K562 (cell line): Measurements from ENCODE around the gene TP53BP2. TPM values are rescaled to one million over a fixed set of nuclear protein-coding genes. Genes with fewer than 3 reads are reported as not detected.

Experiments used
- ATAC-seq: fragments of 200-7000 bp; cut with Tn5 transposase; 3 replicates; pipeline ENCODE4 v1.9.1; 2020; ENCODE audit warnings: moderate library complexity
- BruUV-seq: library from RNA; stranded (reverse); fragments of 400-500 nt; replicated peaks from 2 replicates; lab custom pipeline; 2021; lab: Mats Ljungman, UMichigan
- CTCF ChIA-PET: fragments of 300-600 bp; formaldehyde crosslinking; extraction: SDS; loops from one replicate; lab custom pipeline; 2021; ENCODE audit warnings: low intra/inter-chr PET ratio; lab: Yijun Ruan, JAX
- POLR2A ChIA-PET: fragments of 300-600, 350-650 bp; sonication (Branson Sonifier 250); formaldehyde crosslinking; extraction: SDS; loops from one replicate; lab custom pipeline; 2021; ENCODE audit warnings: antibody characterized with exemption, inconsistent platforms; lab: Yijun Ruan, JAX
- DNase-seq, 4 experiments: peaks; one replicate each; pipeline versions ENCODE4 v3.0.0 to v3.0.0-alpha.2; 2011 to 2018; ENCODE audit warnings: low spot score in 3 of 4, mixed read lengths in 3 of 4; ENCODE audit errors: extremely low read depth in 1 of 4
- FAIRE-seq: peaks from 2 replicates; lab custom pipeline; 2011; peaks lifted over from hg19 to GRCh38; lab: Jason Lieb, UNC
- H2AFZ ChIP-seq: 2 replicates; pipeline ENCODE4 v1.6.0; 2011; ENCODE audit warnings: low read depth, low read length, control low read depth, inconsistent platforms
- H3K27ac ChIP-seq: fragments of 200-600 bp; 3 replicates; pipeline ENCODE4 v1.8.0; 2011; ENCODE audit warnings: low read depth, mild to moderate bottlenecking, control low read depth, inconsistent platforms, low read length, moderate library complexity, mixed read lengths; ENCODE audit errors: extremely low read depth
- H3K27me3 ChIP-seq, 2 experiments: fragments of 300-600 bp in 1 of 2; 2 replicates in 1 of 2; 3 replicates in 1 of 2; pipeline versions ENCODE4 v1.6.0 to v1.8.0; 2011; ENCODE audit warnings: inconsistent platforms in 2 of 2, low read length in 2 of 2, mild to moderate bottlenecking in 1 of 2, mixed read lengths in 1 of 2, moderate library complexity in 1 of 2; ENCODE audit not compliant: control insufficient read depth in 2 of 2, insufficient read depth in 2 of 2
- H3K36me3 ChIP-seq: fragments of 300-600 bp; 3 replicates; pipeline ENCODE4 v1.8.0; 2011; ENCODE audit warnings: mild to moderate bottlenecking, low read length, inconsistent platforms; ENCODE audit not compliant: control insufficient read depth, insufficient read depth
- H3K4me1 ChIP-seq, 2 experiments: fragments of 200-600 bp in 1 of 2; replicated peaks in 1 of 2; 2 replicates in 1 of 2; 3 replicates in 1 of 2; pipeline versions ENCODE4 v1.5.1 to v1.8.0; 2011; ENCODE audit warnings: inconsistent platforms in 2 of 2, low read length in 2 of 2, mild to moderate bottlenecking in 1 of 2, mixed read lengths in 1 of 2, moderate library complexity in 1 of 2; ENCODE audit not compliant: control insufficient read depth in 2 of 2, insufficient read depth in 2 of 2
- H3K4me2 ChIP-seq: 2 replicates; pipeline ENCODE4 v1.6.1; 2011; ENCODE audit warnings: low read length, control low read depth, inconsistent platforms, mixed read lengths; ENCODE audit not compliant: insufficient read depth
- H3K4me3 ChIP-seq: fragments of 200-600 bp; sonication (generic), shearing (Covaris generic); 2 replicates; pipeline ENCODE4 v1.5.1; 2016; ENCODE audit warnings: control low read depth, inconsistent platforms
- H3K79me2 ChIP-seq: fragments of 200-600 bp; 3 replicates; pipeline ENCODE4 v1.8.0; 2011; ENCODE audit warnings: low read length, inconsistent platforms; ENCODE audit not compliant: control insufficient read depth, insufficient read depth
- H3K9ac ChIP-seq, 2 experiments: 2 replicates each; pipeline versions ENCODE4 v1.6.0 to v1.6.1; 2011; ENCODE audit warnings: low read depth in 2 of 2, low read length in 2 of 2, control low read depth in 1 of 2, inconsistent platforms in 1 of 2, mild to moderate bottlenecking in 1 of 2, mixed read lengths in 1 of 2; ENCODE audit not compliant: insufficient read depth in 1 of 2
- H3K9me1 ChIP-seq: one replicate; pipeline ENCODE4 v1.6.0; 2011; ENCODE audit warnings: inconsistent platforms, mild to moderate bottlenecking, low read length, moderate library complexity; ENCODE audit not compliant: control insufficient read depth, insufficient read depth
- H3K9me3 ChIP-seq: replicated peaks from 2 replicates; pipeline ENCODE4 v1.5.1; 2011; ENCODE audit warnings: low read depth, low read length, inconsistent platforms; ENCODE audit not compliant: control insufficient read depth, insufficient read depth
- H4K20me1 ChIP-seq: replicated peaks from 2 replicates; pipeline ENCODE4 v1.6.1; 2011; ENCODE audit warnings: low read length, inconsistent platforms, mixed read lengths; ENCODE audit not compliant: control insufficient read depth, insufficient read depth
- CGGBP1 ChIP-seq: fragments of 250-450 bp; sonication (Bioruptor Pico); IDR thresholded peaks from 2 replicates; pipeline ENCODE4 v1.9.0; 2021; ENCODE audit warnings: mild to moderate bottlenecking
- CREB1 ChIP-seq, 2 experiments: sonication (generic) in 1 of 2; formaldehyde crosslinking in 1 of 2; IDR thresholded peaks; 2 replicates each; pipeline versions ENCODE4 v1.6.1 to v1.8.0; 2012 to 2022; ENCODE audit warnings: inconsistent platforms in 1 of 2, mild to moderate bottlenecking in 1 of 2, missing genetic modification reagents in 1 of 2, moderate library complexity in 1 of 2
- ELK1 ChIP-seq: sonication (generic); formaldehyde crosslinking; IDR thresholded peaks from 2 replicates; pipeline ENCODE4 v1.8.1; 2022; ENCODE audit warnings: missing genetic modification reagents
- HINFP ChIP-seq: fragments of 450-650 bp; conservative IDR thresholded peaks from 2 replicates; pipeline ENCODE4 v1.6.1; 2016; ENCODE audit warnings: missing genetic modification characterization, low read depth, mild to moderate bottlenecking, control low read depth, missing compliant biosample characterization
- HOMEZ ChIP-seq: fragments of 250-450 bp; sonication (Bioruptor Pico); IDR thresholded peaks from 2 replicates; pipeline ENCODE4 v1.4.0; 2020; ENCODE audit warnings: mild to moderate bottlenecking, moderate library complexity
- NBN ChIP-seq: fragments of 450-650 bp; IDR thresholded peaks from 2 replicates; pipeline ENCODE4 v1.6.1; 2016; ENCODE audit warnings: low read depth, mild to moderate bottlenecking
- NCOA6 ChIP-seq: fragments of 450-650 bp; IDR thresholded peaks from 2 replicates; pipeline ENCODE4 v1.6.1; 2017; ENCODE audit warnings: mild to moderate bottlenecking
- PYGO2 ChIP-seq: fragments of 450-650 bp; IDR thresholded peaks from 2 replicates; pipeline ENCODE4 v1.6.1; 2016; ENCODE audit warnings: mild to moderate bottlenecking, missing genetic modification characterization, moderate library complexity, missing compliant biosample characterization
- RCOR1 ChIP-seq, 2 experiments: IDR thresholded peaks; 2 replicates each; pipeline ENCODE4 v1.6.1; 2012; ENCODE audit warnings: low read depth in 2 of 2, low read length in 2 of 2, borderline replicate concordance in 1 of 2, improper control_type of control experiment in 1 of 2
- SMAD1 ChIP-seq: fragments of 150-350 bp; IDR thresholded peaks from 2 replicates; pipeline ENCODE4 v1.6.1; 2014; ENCODE audit warnings: low read length, low read depth; ENCODE audit not compliant: partially characterized antibody
- ZNF518B ChIP-seq: fragments of 250-450 bp; sonication (Bioruptor Pico); IDR thresholded peaks from 2 replicates; pipeline ENCODE4 v1.5.0; 2021; ENCODE audit warnings: mild to moderate bottlenecking, moderate library complexity
- ZSCAN29 ChIP-seq: fragments of 450-650 bp; IDR thresholded peaks from 2 replicates; pipeline ENCODE4 v1.6.1; 2017
- WGBS: fragments of 100-300 bp; shearing (Covaris generic); methylation state at CpG from one replicate; pipeline ENCODE4 v1.1.6; 2016; ENCODE audit warnings: low coverage, mixed read lengths; ENCODE audit not compliant: insufficient coverage; ENCODE audit errors: missing lambda C conversion rate; 5-methylcytosine and 5-hydroxymethylcytosine counted together
- in situ Hi-C: fragments of 300-500 bp; cut with MboI; formaldehyde crosslinking; loops from 4 replicates; pipeline ENCODE4 v1.15.0; 2018; ENCODE audit warnings: inconsistent platforms, mixed read lengths
- intact Hi-C: fragments of 100-400 bp; cut with micrococcal nuclease; formaldehyde crosslinking; loops from 2 replicates; pipeline ENCODE4 v1.14.2; 2022
- polyA plus RNA-seq, 8 experiments: library from polyadenylated mRNA; depleted of rRNA in 4 of 8; stranded (reverse) in 5 of 8; unstranded in 3 of 8; fragments of >200 nt; fragmentation: Nextera tagmentation in 2 of 8; fragmentation: Illumina TruSeq in 1 of 8; extraction: Ambion mirVana in 2 of 8; extraction: Trizol in 1 of 8; gene quantifications; 2 replicates each; pipeline versions ENCODE4 v1.2.1 to v1.2.3, GENCODE V29; 2011 to 2014; ENCODE audit warnings: inconsistent platforms in 1 of 8, missing spikeins in 1 of 8
- total RNA-seq, 7 experiments: library from RNA; depleted of rRNA in 6 of 7; stranded (reverse); fragments of >200 nt in 6 of 7; fragmentation: Illumina TruSeq in 2 of 7; extraction: Trizol in 2 of 7; gene quantifications; 2 replicates each; pipeline versions ENCODE4 v1.2.1 to v1.2.3, GENCODE V29; 2011 to 2021; ENCODE audit warnings: low replicate concordance in 1 of 7

Gene TP53BP2
- total and polyA plus RNA-seq, 9 of the 15 experiments (the other 6 are each of a cell fraction or from before 2014, with no cell fraction given) = 17.0 to 69.6 (median 40.1) TPM

GRCh38 chr1:223819730-223820514 lies 25.8 kb downstream of the TP53BP2 start:
- DNase-seq (no peak), ATAC-seq (peak; percentile 67), FAIRE-seq (no peak)
- CTCF ChIA-PET = no interaction called here
- Histone ChIP-seq H3K36me3 (peaks cover 41% of the 10 kb centered on the region), H4K20me1 (0 out of 2 replicates have a peak, but pooled peaks cover 5% of the 10 kb centered on the region), H3K9me1 (no peaks in the 10 kb centered on the region), H3K4me1 (peaks cover 0 to 8% of the 10 kb centered on the region in 2 experiments; a peak in 3 of 5 replicates), H3K9me3 (no peaks in the 10 kb centered on the region), H3K9ac (no peak overlapping the region), H3K27me3 (no peaks in the 10 kb centered on the region), H3K4me3 (no peak overlapping the region), H2AFZ (no peak overlapping the region), H3K27ac (peak overlapping the region; percentile 8; the same call in 1 of the 3 replicates), H3K4me2 (no peak overlapping the region), H3K79me2 (peaks cover 78% of the 10 kb centered on the region)
- POLR2A ChIA-PET = interaction anchor here (0.5 to 1.5 kb wide), 7 partner anchors 9 to 556 kb away, joined by 3 to 5 read pairs (median 3); no protein-coding TSS in a partner anchor
- in situ Hi-C loops (no loop called here), intact Hi-C loops (loop anchor here (5.0 kb wide), 1 partner anchor 172 kb away; no protein-coding TSS in a partner anchor)
- BruUV-seq = no TSS peak
- WGBS = 54% methylated on average over 4 of the region's 4 CpGs
- no peak for TF ChIP-seq CREB1 (IDR thresholded peaks at IDR 0.05)
- no peak for TF ChIP-seq CREB1 (CRISPR knock-in tag; IDR thresholded peaks at IDR 0.05)
- TF ChIP-seq HOMEZ (CRISPR knock-in tag) = no peak
- TF ChIP-seq NCOA6 = no peak
- TF ChIP-seq ZNF518B (CRISPR knock-in tag) = no peak
- TF ChIP-seq SMAD1 = no peak
- no peak for TF ChIP-seq PYGO2
- TF ChIP-seq ELK1 (CRISPR knock-in tag) = no peak
- no peak for TF ChIP-seq HINFP (tag)
- TF ChIP-seq ZSCAN29 = no peak
- TF ChIP-seq NBN = no peak
- TF ChIP-seq RCOR1 (IDR thresholded peaks at IDR 0.05; ENCODE audit: borderline replicate concordance in 1 of 2, low read depth in 2 of 2, low read length in 2 of 2) = peak in 1 of 2 experiments; percentile 21; a peak in 1 of 4 replicates
- no peak for TF ChIP-seq CGGBP1 (CRISPR knock-in tag)
